Measurements from ENCODE around the gene FRMD4B. TPM values are rescaled to one million over a fixed set of nuclear protein-coding genes. Genes with fewer than 3 reads are reported as not detected.

The FRMD4B gene
- total and polyA plus RNA-seq, 2 experiments from 2014 or later: 6.4 to 12.8 TPM

- TF ChIP-seq CREB1 (CRISPR knock-in tag; IDR thresholded peaks at IDR 0.05; ENCODE audit: low read depth): no peak
- TF ChIP-seq, protein P1, sequence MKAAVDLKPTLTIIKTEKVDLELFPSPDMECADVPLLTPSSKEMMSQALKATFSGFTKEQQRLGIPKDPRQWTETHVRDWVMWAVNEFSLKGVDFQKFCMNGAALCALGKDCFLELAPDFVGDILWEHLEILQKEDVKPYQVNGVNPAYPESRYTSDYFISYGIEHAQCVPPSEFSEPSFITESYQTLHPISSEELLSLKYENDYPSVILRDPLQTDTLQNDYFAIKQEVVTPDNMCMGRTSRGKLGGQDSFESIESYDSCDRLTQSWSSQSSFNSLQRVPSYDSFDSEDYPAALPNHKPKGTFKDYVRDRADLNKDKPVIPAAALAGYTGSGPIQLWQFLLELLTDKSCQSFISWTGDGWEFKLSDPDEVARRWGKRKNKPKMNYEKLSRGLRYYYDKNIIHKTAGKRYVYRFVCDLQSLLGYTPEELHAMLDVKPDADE (IDR thresholded peaks at IDR 0.05): no peak
- TF ChIP-seq ZNF331 (CRISPR knock-in tag; IDR thresholded peaks at IDR 0.05; ENCODE audit: low read depth): no peak
- Mint-ChIP-seq H3K4me3 (no peak overlapping the region), H3K36me3 (ENCODE audit: low read depth) (no peaks in the 10 kb centered on the region; the same call in 2 of the 3 replicates), H3K27ac (no peak overlapping the region), H3K4me1 (peaks cover 7% of the 10 kb centered on the region; the same call in 2 of the 3 replicates), H3K27me3 (ENCODE audit: insufficient read depth, low read depth, poor library complexity) (no peaks in the 10 kb centered on the region), H3K9me3 (no peaks in the 10 kb centered on the region)
- H3K27ac ChIP-seq (ENCODE audit: low read depth): no peak overlapping the region
- no peaks in the 10 kb centered on the region for H3K4me1 ChIP-seq (ENCODE audit: insufficient read depth)
- no peaks in the 10 kb centered on the region for H3K27me3 ChIP-seq (ENCODE audit: insufficient read depth)
- ATAC-seq (no peak), DNase-seq (ENCODE audit: low spot score) (no peak)
- no peak overlapping the region for H3K4me3 ChIP-seq
- no peaks in the 10 kb centered on the region for H4K20me1 ChIP-seq (replicated peaks; ENCODE audit: insufficient read depth)
- H3K4me2 ChIP-seq: no peak overlapping the region
- H3K79me2 ChIP-seq (replicated peaks; ENCODE audit: insufficient read depth): no peaks in the 10 kb centered on the region
- no peak overlapping the region for H2AFZ ChIP-seq
- H3K9me2 ChIP-seq (ENCODE audit: insufficient read depth): no peaks in the 10 kb centered on the region
- H3K36me3 ChIP-seq (ENCODE audit: insufficient read depth): no peaks in the 10 kb centered on the region
- H3F3A ChIP-seq (replicated peaks; ENCODE audit: low read depth): no peaks in the 10 kb centered on the region
Measured at GRCh38 chr3:69328103-69328962, 57.6 kb downstream of the FRMD4B start.

GRCh38 chr3:69326855-69327300, 59.0 kb downstream of the FRMD4B start:
- Histone ChIP-seq H3K4me1 (ENCODE audit: insufficient read depth) (no peaks in the 10 kb centered on the region), H3K36me3 (ENCODE audit: insufficient read depth) (no peaks in the 10 kb centered on the region), H3K9me2 (ENCODE audit: insufficient read depth) (no peaks in the 10 kb centered on the region), H3K27ac (ENCODE audit: low read depth) (no peak overlapping the region), H3K27me3 (ENCODE audit: insufficient read depth) (no peaks in the 10 kb centered on the region), H4K20me1 (replicated peaks; ENCODE audit: insufficient read depth) (no peaks in the 10 kb centered on the region), H3F3A (replicated peaks; ENCODE audit: low read depth) (no peaks in the 10 kb centered on the region), H3K79me2 (replicated peaks; ENCODE audit: insufficient read depth) (no peaks in the 10 kb centered on the region), H3K4me3 (no peak overlapping the region), H3K4me2 (no peak overlapping the region), H2AFZ (no peak overlapping the region)
- no peak overlapping the region for H3K4me3 Mint-ChIP-seq
- DNase-seq (ENCODE audit: low spot score) (no peak), ATAC-seq (no peak)
- H3K4me1 Mint-ChIP-seq: peaks cover 7% of the 10 kb centered on the region; the same call in 2 of the 3 replicates
- H3K36me3 Mint-ChIP-seq (ENCODE audit: low read depth): no peaks in the 10 kb centered on the region; the same call in 2 of the 3 replicates
- no peaks in the 10 kb centered on the region for H3K27me3 Mint-ChIP-seq (ENCODE audit: insufficient read depth, low read depth, poor library complexity)
- peak overlapping the region; percentile 17; the same call in 1 of the 2 replicates for H3K27ac Mint-ChIP-seq
- no peaks in the 10 kb centered on the region for H3K9me3 Mint-ChIP-seq
- TF ChIP-seq JUNB (IDR thresholded peaks at IDR 0.05; ENCODE audit: unreplicated experiment) (no peak), EZH2phosphoT487 (IDR thresholded peaks at IDR 0.05; ENCODE audit: unreplicated experiment) (no peak), ZNF462 (CRISPR knock-in tag; IDR thresholded peaks at IDR 0.05) (no peak), EZH2 (IDR thresholded peaks at IDR 0.05; ENCODE audit: low read depth, unreplicated experiment) (no peak), CREB1 (CRISPR knock-in tag; IDR thresholded peaks at IDR 0.05; ENCODE audit: low read depth) (no peak)
- TF ChIP-seq, protein P1 (IDR thresholded peaks at IDR 0.05): no peak
